Tibial artery (tissue), 4 donors: ENCODE results near the gene SCP2.

Experiments
- DNase-seq, 2 donors: peaks; one replicate each; pipeline ENCODE4 v3.0.0-alpha.2; 2019
- H3K27ac ChIP-seq, 2 donors: fragments of 200-600 bp; sonication (generic) in 1 of 2; 1 replicate in 1 of 2; 2 replicates in 1 of 2; pipeline ENCODE4 v1.5.1; 2018 to 2019; ENCODE audit warnings: mild to moderate bottlenecking in 1 of 2
- H3K27me3 ChIP-seq, 2 donors: fragments of 200-600 bp; sonication (generic) in 1 of 2; one replicate each; pipeline versions ENCODE4 v1.5.1 to v1.6.0; 2016 to 2019
- H3K36me3 ChIP-seq, 3 donors: fragments of 200-600 bp; sonication (generic) in 2 of 3; one replicate each; pipeline ENCODE4 v1.5.1; 2016 to 2019; ENCODE audit warnings: mild to moderate bottlenecking in 2 of 3
- H3K4me1 ChIP-seq, 4 donors: fragments of 200-600 bp; sonication (generic) in 2 of 4; 1 replicate in 3 of 4; 2 replicates in 1 of 4; pipeline ENCODE4 v1.5.1; 2016 to 2019
- H3K4me3 ChIP-seq, 2 donors: fragments of 200-600 bp; sonication (generic) in 1 of 2; 1 replicate in 1 of 2; 2 replicates in 1 of 2; pipeline ENCODE4 v1.5.1; 2018 to 2019; ENCODE audit warnings: mild to moderate bottlenecking in 2 of 2
- H3K9me3 ChIP-seq, 3 donors: fragments of 200-600 bp; sonication (generic) in 1 of 3; one replicate each; pipeline ENCODE4 v1.5.1; 2016 to 2019
- intact Hi-C: fragments of 100-400 bp; cut with DNase I; formaldehyde crosslinking; loops from one replicate; pipeline ENCODE4 v1.15.0; 2023; ENCODE audit warnings: low total_unique reads
- TF ChIP-seq, protein P1 (sequence below), 2 experiments: fragments of 200-600 bp in 1 of 2; fragments of 450-650 bp in 1 of 2; IDR thresholded peaks; one replicate each; pipeline ENCODE4 v1.5.1; 2017 to 2019; ENCODE audit warnings: antibody characterized with exemption in 2 of 2, mild to moderate bottlenecking in 1 of 2, moderate library complexity in 1 of 2

SCP2 gene

DNA sequence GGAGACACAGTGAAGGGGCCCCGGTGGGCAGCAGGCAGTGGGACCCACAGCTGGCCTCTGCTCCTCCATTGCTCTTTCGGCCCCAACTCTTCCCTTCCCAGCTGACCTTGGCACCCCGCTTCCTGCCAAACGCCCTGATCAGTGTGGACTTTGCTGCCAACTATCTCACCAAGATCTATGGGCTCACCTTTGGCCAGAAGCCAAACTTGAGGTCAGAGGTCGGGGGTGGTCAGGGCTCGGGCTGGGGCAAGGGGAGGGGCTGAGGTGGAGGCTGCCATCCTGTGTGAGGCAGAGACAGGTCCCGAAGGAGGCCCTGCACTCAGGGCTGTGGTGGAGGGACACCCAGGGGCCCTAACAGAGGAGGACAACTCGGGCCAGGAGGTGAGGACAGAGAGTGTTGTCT, 148.7 kb downstream of the SCP2 start:
- intact Hi-C loops, result no loop called here
- H3K9me3 ChIP-seq, result no peaks in the 10 kb centered on the region
- H3K4me1 ChIP-seq, result no peaks in the 10 kb centered on the region
- peak in 1 of 2 donors; percentile 56 for DNase-seq
- H3K36me3 ChIP-seq, result peaks cover 4 to 34% (median 24%) of the 10 kb centered on the region in 3 donors
- no peak overlapping the region for H3K27ac ChIP-seq
- H3K27me3 ChIP-seq, result no peaks in the 10 kb centered on the region
- TF ChIP-seq, protein P1, sequence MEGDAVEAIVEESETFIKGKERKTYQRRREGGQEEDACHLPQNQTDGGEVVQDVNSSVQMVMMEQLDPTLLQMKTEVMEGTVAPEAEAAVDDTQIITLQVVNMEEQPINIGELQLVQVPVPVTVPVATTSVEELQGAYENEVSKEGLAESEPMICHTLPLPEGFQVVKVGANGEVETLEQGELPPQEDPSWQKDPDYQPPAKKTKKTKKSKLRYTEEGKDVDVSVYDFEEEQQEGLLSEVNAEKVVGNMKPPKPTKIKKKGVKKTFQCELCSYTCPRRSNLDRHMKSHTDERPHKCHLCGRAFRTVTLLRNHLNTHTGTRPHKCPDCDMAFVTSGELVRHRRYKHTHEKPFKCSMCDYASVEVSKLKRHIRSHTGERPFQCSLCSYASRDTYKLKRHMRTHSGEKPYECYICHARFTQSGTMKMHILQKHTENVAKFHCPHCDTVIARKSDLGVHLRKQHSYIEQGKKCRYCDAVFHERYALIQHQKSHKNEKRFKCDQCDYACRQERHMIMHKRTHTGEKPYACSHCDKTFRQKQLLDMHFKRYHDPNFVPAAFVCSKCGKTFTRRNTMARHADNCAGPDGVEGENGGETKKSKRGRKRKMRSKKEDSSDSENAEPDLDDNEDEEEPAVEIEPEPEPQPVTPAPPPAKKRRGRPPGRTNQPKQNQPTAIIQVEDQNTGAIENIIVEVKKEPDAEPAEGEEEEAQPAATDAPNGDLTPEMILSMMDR (IDR thresholded peaks at IDR 0.05), result no peak
- no peak overlapping the region for H3K4me3 ChIP-seq

DNA sequence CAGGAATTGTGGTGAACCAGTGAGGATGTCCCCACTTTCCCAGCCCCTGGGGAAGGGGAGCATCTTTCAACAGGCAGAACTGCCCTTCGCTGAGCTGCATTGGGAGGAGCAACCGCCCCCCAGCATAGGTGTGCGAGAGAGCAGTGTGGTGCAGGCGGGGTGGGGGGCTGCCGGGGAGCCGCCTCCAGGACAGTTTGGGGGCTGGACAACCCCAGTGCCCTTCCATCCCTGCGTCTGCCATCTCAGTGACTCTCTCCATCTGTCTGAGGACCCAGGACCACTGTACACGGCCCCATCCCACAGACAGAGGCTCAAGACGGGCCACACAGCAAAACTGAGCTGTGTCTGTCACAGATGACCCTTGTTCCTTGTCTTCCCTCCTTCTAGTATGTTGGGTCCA, 149.1 kb downstream of the SCP2 start:
- peak in 1 of 2 donors; percentile 61 for DNase-seq
- Histone ChIP-seq H3K4me3 (no peak overlapping the region), H3K9me3 (no peaks in the 10 kb centered on the region), H3K36me3 (peaks cover 4 to 34% (median 28%) of the 10 kb centered on the region in 3 donors), H3K27ac (no peak overlapping the region), H3K27me3 (no peaks in the 10 kb centered on the region), H3K4me1 (no peaks in the 10 kb centered on the region)
- intact Hi-C loops, result no loop called here
- TF ChIP-seq, protein P1 (IDR thresholded peaks at IDR 0.05), result no peak

DNA sequence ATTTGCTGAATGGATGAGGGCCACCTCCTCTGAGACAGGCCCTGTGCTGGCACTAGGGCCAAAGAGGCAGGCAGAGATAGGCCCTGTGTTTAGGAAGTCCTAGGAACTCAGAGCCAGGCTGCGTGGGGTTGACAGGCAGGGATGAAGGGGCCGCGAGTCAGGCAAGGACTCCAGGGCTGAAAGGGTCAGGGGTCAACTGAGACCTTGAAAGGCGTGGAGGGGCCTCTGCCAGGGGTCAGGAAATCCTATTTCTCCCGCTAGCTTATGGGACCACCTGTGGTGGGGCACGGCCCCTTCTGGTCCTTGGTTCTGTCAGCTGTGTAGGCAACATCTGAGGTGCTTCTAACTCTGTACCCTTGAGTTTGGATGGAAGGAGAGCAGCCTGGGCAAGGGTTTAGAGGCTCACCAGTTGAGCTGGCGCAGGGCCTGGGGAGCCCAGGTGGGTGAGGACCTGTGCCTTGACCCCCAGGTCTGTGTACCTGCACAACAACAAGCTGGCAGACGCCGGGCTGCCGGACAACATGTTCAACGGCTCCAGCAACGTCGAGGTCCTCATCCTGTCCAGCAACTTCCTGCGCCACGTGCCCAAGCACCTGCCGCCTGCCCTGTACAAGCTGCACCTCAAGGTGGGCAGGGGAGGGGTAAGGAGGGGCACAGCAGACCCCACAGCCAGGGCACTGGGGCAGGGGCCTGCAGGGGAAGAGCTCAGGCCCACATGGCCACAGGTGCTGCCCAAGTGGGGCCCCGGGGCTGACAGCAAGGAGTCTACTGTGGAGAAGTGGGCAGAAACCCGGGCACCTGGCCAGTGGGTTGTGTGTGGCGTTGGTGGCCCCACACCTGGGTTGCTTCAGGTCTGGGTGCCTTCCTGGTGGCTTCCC, 149.9 kb downstream of the SCP2 start:
- peaks cover 4 to 36% (median 36%) of the 10 kb centered on the region in 3 donors for H3K36me3 ChIP-seq
- no peak overlapping the region for H3K4me3 ChIP-seq
- H3K27me3 ChIP-seq, result no peaks in the 10 kb centered on the region
- DNase-seq, result peak in 1 of 2 donors; percentile 67
- intact Hi-C loops, result loop anchor here (1.0 kb wide), 1 partner anchor 22 kb away; no protein-coding TSS in a partner anchor
- no peak overlapping the region for H3K27ac ChIP-seq
- H3K4me1 ChIP-seq, result no peaks in the 10 kb centered on the region
- no peaks in the 10 kb centered on the region for H3K9me3 ChIP-seq
- TF ChIP-seq, protein P1 (IDR thresholded peaks at IDR 0.05), result no peak

DNA sequence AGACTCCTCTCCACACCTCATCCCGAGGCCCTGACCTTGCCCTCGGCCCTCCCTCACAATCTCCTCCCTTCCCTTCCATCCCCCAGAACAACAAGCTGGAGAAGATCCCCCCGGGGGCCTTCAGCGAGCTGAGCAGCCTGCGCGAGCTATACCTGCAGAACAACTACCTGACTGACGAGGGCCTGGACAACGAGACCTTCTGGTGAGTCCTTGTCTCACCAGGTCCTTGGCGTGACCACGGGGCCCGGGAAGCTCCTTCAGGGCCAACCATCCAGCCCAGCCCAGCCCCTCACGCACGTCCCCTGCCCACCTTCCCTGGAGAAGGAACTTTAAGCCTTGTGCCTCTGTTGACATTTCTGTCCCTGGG, 150.5 kb downstream of the SCP2 start:
- no peaks in the 10 kb centered on the region for H3K4me1 ChIP-seq
- peaks cover 4 to 42% (median 41%) of the 10 kb centered on the region in 3 donors for H3K36me3 ChIP-seq
- intact Hi-C loops, result loop anchor here (1.0 kb wide), 1 partner anchor 22 kb away; no protein-coding TSS in a partner anchor
- no peak overlapping the region for H3K4me3 ChIP-seq
- TF ChIP-seq, protein P1 (IDR thresholded peaks at IDR 0.05), result no peak
- H3K27ac ChIP-seq, result no peak overlapping the region
- no peaks in the 10 kb centered on the region for H3K27me3 ChIP-seq
- no peak for DNase-seq
- H3K9me3 ChIP-seq, result no peaks in the 10 kb centered on the region

DNA sequence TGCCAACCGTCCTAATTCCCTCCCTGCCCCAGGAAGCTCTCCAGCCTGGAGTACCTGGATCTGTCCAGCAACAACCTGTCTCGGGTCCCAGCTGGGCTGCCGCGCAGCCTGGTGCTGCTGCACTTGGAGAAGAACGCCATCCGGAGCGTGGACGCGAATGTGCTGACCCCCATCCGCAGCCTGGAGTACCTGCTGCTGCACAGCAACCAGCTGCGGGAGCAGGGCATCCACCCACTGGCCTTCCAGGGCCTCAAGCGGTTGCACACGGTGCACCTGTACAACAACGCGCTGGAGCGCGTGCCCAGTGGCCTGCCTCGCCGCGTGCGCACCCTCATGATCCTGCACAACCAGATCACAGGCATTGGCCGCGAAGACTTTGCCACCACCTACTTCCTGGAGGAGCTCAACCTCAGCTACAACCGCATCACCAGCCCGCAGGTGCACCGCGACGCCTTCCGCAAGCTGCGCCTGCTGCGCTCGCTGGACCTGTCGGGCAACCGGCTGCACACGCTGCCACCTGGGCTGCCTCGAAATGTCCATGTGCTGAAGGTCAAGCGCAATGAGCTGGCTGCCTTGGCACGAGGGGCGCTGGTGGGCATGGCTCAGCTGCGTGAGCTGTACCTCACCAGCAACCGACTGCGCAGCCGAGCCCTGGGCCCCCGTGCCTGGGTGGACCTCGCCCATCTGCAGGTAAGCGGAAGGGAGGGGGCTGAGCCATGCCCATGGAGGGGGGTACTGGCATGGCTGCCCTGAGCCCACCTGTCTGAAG, 151.4 kb downstream of the SCP2 start:
- H3K36me3 ChIP-seq, result peaks cover 4 to 48% (median 45%) of the 10 kb centered on the region in 3 donors
- H3K4me3 ChIP-seq, result no peak overlapping the region
- TF ChIP-seq, protein P1 (IDR thresholded peaks at IDR 0.05), result no peak
- no peak overlapping the region for H3K27ac ChIP-seq
- intact Hi-C loops, result no loop called here
- H3K27me3 ChIP-seq, result no peaks in the 10 kb centered on the region
- DNase-seq, result peak in 1 of 2 donors; percentile 64
- H3K4me1 ChIP-seq, result no peaks in the 10 kb centered on the region
- no peaks in the 10 kb centered on the region for H3K9me3 ChIP-seq
